SJCRH30 (cell line): Measurements from ENCODE around the gene HAGH. TPM values are rescaled to one million over a fixed set of nuclear protein-coding genes. Genes with fewer than 3 reads are reported as not detected.

Experiments
- DNase-seq, 2 experiments: peaks; one replicate each; pipeline ENCODE4 v3.0.0-alpha.2; 2015 to 2020
- H3K27ac ChIP-seq: fragments of 250-450 bp; sonication (Bioruptor Pico); 2 replicates; pipeline ENCODE4 v1.5.1; 2020; ENCODE audit warnings: mild to moderate bottlenecking, moderate library complexity
- H3K27me3 ChIP-seq: fragments of 250-450 bp; sonication (Bioruptor Pico); 2 replicates; pipeline ENCODE4 v1.5.1; 2020; ENCODE audit warnings: mild to moderate bottlenecking, moderate library complexity
- H3K36me3 ChIP-seq: fragments of 250-450 bp; sonication (Bioruptor Pico); 2 replicates; pipeline ENCODE4 v1.5.1; 2020; ENCODE audit warnings: mild to moderate bottlenecking, moderate library complexity
- H3K4me1 ChIP-seq: fragments of 250-450 bp; sonication (Bioruptor Pico); 2 replicates; pipeline ENCODE4 v1.5.1; 2020; ENCODE audit warnings: mild to moderate bottlenecking, moderate library complexity
- H3K4me3 ChIP-seq: fragments of 250-450 bp; sonication (Bioruptor Pico); 2 replicates; pipeline ENCODE4 v1.5.1; 2020; ENCODE audit warnings: mild to moderate bottlenecking, moderate library complexity
- H3K9me3 ChIP-seq: fragments of 250-450 bp; sonication (Bioruptor Pico); replicated peaks from 2 replicates; pipeline ENCODE4 v1.5.1; 2020; ENCODE audit warnings: mild to moderate bottlenecking, moderate library complexity
- total RNA-seq: library from RNA; depleted of rRNA; stranded (reverse); fragments of >200 nt; shearing (Covaris generic); gene quantifications from 2 replicates; pipeline ENCODE4 v1.2.3, GENCODE V29; 2014

The HAGH gene
- total RNA-seq, 1 experiment from 2014 or later, result 14.6 TPM

DNA sequence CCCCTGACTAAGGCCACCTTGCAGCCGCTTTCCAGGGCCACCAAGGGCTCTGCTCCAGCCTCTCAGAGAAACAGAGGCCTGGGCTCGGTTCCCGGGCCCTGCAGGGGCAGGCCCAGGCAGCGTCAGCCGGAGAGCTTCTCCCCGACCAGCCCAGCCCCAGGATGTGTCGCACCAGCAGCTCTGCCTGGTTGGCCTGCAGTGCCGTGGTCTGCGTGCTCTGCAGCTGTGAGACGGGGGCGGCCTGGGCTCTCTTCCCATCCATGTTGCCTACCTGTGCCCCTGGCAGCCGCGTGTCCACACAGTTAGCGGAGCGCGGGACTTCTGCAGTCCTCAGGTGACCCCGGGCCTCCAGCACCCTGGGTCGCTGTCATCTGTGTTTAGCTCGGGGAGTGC is 37.9 kb downstream of the HAGH start:
- Histone ChIP-seq H3K27me3 (no peaks in the 10 kb centered on the region), H3K4me3 (no peak overlapping the region), H3K27ac (no peak overlapping the region), H3K9me3 (no peaks in the 10 kb centered on the region), H3K36me3 (peaks cover 3% of the 10 kb centered on the region), H3K4me1 (no peaks in the 10 kb centered on the region)
- peak in 1 of 2 experiments; percentile 1 for DNase-seq

DNA sequence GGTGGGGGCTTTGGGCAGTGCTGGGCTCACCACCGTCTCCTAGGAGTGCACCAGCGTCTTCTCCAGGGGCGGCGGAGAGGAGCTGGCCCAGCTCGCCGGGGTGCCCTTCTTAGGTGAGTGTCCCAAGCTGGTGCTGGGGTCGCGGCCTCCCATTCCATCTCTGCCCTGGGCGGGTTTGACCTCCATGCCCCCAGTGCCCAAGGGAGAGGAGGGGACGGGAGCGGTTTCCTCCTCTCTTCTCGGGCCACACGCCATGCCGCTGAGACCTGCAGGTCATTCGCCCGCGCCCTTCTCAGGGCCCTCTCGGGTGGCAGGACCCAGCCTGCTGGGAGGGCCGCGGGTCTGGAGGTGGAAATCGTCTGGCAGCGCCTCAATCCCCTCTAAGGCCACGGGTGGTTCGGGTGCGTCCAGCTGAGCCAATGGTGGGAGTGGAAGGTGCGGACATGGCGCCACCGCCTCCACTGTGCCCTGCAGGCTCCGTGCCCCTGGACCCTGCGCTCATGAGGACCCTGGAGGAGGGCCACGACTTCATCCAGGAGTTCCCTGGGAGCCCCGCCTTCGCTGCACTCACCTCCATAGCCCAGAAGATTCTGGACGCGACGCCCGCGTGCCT is 38.4 kb downstream of the HAGH start:
- H3K27ac ChIP-seq, result no peak overlapping the region
- H3K4me1 ChIP-seq, result no peaks in the 10 kb centered on the region
- H3K36me3 ChIP-seq, result peaks cover 3% of the 10 kb centered on the region
- H3K4me3 ChIP-seq, result no peak overlapping the region
- H3K9me3 ChIP-seq, result no peaks in the 10 kb centered on the region
- H3K27me3 ChIP-seq, result no peaks in the 10 kb centered on the region
- DNase-seq, result peak in 1 of 2 experiments; percentile 1

DNA sequence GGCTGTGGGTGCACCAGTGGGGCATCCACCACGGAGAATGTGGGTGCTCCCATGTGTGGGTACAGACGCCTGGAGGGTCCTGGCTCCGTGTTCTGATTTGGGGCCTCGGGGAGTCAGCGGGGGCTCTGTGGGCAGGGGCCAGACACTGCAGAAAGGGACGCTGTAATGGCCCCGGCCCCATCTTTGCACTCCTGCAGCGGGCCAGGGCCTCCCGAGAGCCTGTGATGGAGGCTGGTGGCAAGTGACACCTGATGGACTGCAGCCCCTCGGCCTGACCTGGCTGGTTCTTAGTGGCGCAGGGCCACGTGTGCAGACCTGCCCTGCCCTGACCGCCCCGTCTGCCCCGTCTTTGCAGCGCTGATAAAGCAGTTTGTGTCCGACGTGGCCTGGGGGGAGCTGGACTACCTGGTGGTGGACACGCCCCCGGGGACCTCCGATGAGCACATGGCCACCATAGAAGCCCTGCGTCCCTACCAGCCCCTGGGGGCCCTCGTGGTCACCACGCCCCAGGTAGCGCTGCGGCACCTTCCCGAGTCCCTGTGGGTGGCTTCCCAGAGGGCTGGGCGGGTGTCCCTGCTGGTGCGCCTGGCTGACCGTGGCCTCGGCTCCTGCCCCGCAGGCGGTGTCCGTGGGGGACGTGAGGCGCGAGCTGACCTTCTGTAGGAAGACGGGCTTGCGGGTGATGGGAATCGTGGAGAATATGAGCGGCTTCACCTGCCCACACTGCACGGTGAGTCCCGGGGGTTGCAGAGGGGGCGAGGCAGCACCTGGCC is 39.1 kb downstream of the HAGH start:
- Histone ChIP-seq H3K4me1 (no peaks in the 10 kb centered on the region), H3K27ac (no peak overlapping the region), H3K4me3 (no peak overlapping the region), H3K36me3 (peaks cover 3% of the 10 kb centered on the region), H3K9me3 (no peaks in the 10 kb centered on the region), H3K27me3 (no peaks in the 10 kb centered on the region)
- peak in 1 of 2 experiments; percentile 2 for DNase-seq

DNA sequence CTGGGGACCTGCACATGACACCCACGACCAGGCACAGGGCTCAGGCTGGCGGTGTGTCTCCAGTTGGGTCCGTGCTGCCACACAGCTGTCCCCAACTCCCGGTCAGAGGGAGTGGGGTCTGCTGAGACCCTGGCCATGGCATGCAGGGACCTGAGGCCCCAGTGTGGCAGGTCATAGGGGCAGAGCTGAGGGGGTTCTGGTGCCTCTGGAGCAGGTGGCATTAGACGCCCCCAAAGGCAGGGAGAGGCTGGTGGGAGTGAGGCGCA is 39.6 kb downstream of the HAGH start:
- DNase-seq, result no peak
- no peaks in the 10 kb centered on the region for H3K27me3 ChIP-seq
- H3K4me1 ChIP-seq, result no peaks in the 10 kb centered on the region
- no peak overlapping the region for H3K4me3 ChIP-seq
- H3K36me3 ChIP-seq, result peaks cover 3% of the 10 kb centered on the region
- H3K9me3 ChIP-seq, result no peaks in the 10 kb centered on the region
- no peak overlapping the region for H3K27ac ChIP-seq

DNA sequence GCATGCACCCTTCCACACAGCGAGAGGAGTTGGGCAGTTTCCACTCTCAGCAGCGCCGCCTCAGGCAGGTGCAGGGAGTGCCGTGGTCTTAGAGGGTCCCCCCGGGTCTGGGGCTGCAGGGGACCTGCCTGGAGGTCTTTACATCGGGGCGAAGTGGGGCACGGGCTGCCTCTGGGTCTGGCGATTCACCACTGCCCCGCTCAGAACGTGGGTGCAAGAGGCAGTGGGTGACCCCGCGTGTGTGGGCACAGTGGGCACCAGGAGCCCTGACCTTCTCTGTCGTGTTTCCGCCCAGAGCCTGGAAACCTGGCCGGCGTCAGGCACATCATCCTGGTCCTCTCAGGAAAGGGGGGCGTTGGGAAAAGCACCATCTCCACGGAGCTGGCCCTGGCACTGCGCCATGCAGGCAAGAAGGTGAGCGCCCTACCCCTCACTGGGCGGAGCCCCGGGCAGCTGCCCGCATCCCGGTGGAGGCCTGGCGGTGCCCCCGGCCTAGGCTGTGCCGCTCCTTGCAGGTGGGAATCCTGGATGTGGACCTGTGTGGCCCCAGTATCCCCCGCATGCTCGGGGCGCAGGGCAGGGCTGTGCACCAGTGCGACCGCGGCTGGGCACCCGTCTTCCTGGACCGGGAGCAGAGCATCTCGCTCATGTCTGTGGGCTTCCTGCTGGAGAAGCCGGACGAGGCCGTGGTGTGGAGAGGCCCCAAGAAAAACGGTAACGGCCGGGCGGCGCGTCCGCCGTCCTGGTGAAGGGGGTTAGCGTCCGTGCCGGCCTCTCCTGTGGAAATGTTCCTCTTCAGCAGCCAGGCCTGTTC is 40.2 kb downstream of the HAGH start:
- Histone ChIP-seq H3K9me3 (no peaks in the 10 kb centered on the region), H3K4me3 (no peak overlapping the region), H3K27ac (no peak overlapping the region), H3K27me3 (no peaks in the 10 kb centered on the region), H3K36me3 (peaks cover 3% of the 10 kb centered on the region), H3K4me1 (no peaks in the 10 kb centered on the region)
- peak in 1 of 2 experiments; percentile 1 for DNase-seq

DNA sequence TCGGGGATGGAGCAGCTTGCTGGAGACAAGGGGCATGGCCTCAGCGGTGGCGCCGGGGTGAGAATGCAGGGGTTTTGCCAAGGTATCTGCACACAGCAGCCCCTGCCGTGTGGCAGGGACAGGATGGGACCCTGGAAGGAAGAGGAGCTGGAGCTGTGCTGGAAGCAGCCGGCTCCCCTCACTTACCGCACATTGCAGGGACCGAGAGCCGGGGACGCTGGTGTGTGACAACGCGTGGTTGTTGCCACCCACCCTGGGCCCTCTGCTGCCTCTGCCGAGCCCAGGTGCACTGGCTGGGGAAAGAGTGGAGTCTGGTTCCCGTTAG is 40.8 kb downstream of the HAGH start:
- no peak for DNase-seq
- no peaks in the 10 kb centered on the region for H3K4me1 ChIP-seq
- H3K36me3 ChIP-seq, result peaks cover 3% of the 10 kb centered on the region
- H3K9me3 ChIP-seq, result no peaks in the 10 kb centered on the region
- no peak overlapping the region for H3K4me3 ChIP-seq
- H3K27ac ChIP-seq, result no peak overlapping the region
- no peaks in the 10 kb centered on the region for H3K27me3 ChIP-seq

DNA sequence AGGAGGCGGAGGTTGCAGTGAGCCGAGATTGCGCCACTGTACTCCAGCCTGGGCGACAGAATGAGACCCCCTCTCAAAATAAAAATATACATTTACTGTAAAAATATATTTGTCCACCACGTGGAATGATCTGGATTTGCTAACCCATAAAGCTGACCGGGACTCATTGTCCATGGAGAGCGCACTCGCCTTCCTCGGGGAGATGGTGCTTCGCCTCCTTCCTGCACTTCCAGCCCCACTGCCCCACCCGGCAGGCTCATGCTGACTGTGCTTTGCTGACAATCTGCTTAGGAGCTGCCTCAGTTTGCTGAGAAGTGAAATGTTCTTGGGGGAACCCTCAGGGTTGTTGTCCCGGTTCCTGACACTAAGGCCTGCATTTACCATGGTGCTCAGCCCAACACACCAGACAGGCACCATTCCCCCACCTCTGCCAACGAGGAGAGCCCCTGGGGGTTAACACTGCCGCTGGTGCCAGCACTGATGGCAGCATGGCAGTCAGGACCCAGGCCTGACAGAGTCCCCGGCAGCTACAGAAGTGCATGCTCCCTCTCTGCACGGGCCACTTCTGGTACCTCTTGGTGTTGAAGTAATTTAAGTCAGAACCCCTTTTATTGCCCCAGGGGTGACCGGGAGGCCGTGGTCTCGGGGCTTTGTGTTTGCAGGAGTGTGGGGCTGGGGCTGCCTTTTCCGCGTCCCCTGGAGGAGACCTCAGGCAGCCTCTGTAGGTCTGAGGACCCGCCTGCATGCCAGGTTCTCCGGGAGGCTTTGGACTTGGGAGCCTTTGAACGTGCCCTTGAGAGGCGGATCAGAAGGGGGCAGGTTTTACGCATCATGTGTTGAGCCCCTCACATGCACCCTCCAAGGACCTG is 41.4 kb downstream of the HAGH start:
- no peaks in the 10 kb centered on the region for H3K9me3 ChIP-seq
- no peak overlapping the region for H3K4me3 ChIP-seq
- H3K27ac ChIP-seq, result no peak overlapping the region
- DNase-seq, result no peak
- H3K36me3 ChIP-seq, result peaks cover 3% of the 10 kb centered on the region
- no peaks in the 10 kb centered on the region for H3K4me1 ChIP-seq
- H3K27me3 ChIP-seq, result no peaks in the 10 kb centered on the region

DNA sequence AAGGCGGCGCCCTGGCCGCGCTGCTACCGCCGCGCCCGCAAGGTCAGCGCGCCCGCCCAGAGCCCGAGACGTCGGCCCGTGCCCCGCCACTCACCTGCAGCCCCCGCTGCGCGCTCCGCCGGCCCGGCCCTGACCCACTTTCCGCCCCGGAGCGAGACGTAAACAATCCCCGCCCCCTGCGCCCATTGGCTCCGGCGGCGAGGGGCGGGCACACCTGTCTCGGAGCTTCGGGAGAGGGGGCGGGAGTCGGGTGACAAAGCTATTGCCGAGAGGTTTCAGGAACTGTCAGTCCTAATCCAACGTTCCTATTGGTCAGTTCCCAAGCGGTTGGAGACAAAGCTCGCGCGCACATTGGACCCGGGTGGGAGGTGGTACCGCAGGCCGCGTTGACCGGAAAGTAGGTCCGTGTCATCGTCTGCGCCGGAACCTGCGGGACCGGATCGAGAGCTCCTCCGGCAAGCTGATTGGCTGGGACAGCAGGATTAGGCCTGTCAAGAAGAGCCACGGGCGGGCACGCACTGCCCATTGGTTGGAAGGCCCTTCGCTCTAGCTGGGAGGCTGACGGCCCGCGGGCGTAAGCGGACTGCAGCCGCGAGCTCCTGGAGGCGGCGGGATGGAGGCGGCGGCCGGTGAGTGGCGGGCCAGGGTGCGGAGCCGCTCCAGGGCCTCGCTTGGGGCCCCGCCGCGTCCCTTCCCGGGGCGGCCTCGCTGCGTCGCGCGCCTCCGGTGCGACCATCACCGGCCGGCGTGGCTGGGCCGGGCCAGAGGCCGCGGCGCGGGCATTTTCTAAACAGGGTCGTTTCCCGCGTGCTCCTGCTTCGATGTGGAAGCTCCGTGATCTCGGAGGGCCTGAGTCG is 44.0 kb downstream of the HAGH start, which contains the start of the genes NUBP2 and SPSB3:
NUBP2 (plus strand) TSS at position 553 of the 857 bp plus-strand sequence; CDS start at position 614, 61 bp downstream.
SPSB3 (minus strand) TSS at position 164 of the 857 bp plus-strand sequence. CDS start 1,088 bp downstream, outside the sequence.
- peak within 1 kb of the TSS; percentile 29 for H3K27ac ChIP-seq
- H3K9me3 ChIP-seq, result no peaks in the 10 kb centered on the region
- H3K4me1 ChIP-seq, result no peaks in the 10 kb centered on the region
- H3K27me3 ChIP-seq, result no peaks in the 10 kb centered on the region
- no peaks in the 10 kb centered on the region; the same call in none of the 2 replicates for H3K36me3 ChIP-seq
- peak; percentile 99 for DNase-seq
- H3K4me3 ChIP-seq, result peak within 1 kb of the TSS; percentile 89

DNA sequence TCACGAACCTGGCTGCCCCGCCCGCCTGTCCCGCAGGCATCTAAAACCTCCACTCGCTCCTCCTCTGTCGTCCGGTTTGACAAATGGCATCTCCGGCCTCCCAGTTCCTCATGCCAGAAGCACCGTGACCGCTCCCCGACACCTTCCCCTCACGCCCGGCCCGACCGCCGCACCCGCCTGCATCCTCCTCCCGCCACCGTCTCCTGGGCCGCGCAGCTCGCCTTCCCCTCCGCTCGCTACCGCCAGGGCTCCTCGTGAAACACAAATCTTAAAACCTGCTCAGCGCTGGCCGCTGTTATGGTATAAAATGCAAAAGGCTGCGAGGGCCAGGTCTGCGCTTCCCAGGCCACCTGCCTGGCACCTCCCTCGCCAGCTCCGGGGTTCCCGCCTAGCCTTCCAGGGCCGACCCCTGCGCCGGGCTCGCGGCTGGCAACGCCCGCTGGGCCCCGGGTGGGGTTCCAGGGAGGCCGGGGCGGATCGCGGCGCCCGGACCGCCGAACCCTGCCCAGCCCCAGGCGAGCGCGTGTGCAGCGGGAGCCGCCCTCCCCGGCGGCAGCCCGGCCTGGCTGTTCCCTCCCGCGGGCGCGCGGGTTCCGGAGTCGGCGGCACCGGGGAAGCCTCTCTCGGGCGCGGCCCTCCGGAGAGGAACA is 44.7 kb downstream of the HAGH start:
- Histone ChIP-seq H3K36me3 (no peaks in the 10 kb centered on the region; the same call in none of the 2 replicates), H3K9me3 (no peaks in the 10 kb centered on the region), H3K4me3 (peak overlapping the region; percentile 89), H3K4me1 (no peaks in the 10 kb centered on the region), H3K27ac (no peak overlapping the region), H3K27me3 (no peaks in the 10 kb centered on the region)
- DNase-seq, result no peak

DNA sequence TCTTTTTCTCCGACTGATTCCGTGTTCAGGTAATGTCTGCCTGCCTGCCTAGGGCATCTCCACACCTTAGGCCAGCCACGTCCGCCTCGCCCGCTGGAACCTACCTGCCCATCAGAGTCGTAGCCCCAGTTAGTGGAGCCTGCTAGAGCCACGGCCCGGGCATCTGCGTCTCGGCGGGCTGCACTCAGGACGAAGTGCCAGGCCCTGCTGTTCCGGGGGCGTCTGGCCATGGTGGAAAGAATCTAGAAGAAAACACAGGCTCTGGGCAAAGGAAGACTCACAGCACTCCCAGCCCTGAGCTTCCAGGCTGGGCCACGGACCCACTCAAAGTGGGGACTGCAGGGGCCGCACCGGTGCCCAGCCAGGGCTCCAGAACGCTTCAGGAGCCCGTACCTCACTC is 45.4 kb downstream of the HAGH start:
- Histone ChIP-seq H3K36me3 (no peaks in the 10 kb centered on the region; the same call in 1 of the 2 replicates), H3K4me1 (no peaks in the 10 kb centered on the region), H3K27me3 (no peaks in the 10 kb centered on the region), H3K9me3 (no peaks in the 10 kb centered on the region), H3K4me3 (peak overlapping the region; percentile 89; the same call in 1 of the 2 replicates), H3K27ac (no peak overlapping the region)
- no peak for DNase-seq

DNA sequence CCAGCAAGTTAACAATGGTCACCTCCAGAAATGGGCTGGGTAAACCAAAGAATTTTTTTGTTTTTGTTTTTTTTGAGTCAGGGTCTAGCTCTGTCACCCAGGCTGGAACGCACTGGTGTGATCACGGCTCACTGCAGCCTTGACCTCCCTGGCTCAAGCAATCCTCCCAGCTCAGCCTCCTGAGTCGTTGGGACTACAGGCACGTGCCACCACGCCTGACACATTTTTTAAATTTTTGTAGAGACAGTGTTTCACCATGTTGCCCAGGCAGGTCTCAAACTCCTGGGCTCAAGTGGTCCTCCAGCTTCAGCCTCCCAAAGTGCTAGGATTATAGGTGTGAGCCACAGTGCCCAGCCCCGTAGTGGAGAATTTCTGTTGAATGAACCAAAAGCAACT is 46.0 kb downstream of the HAGH start:
- no peaks in the 10 kb centered on the region for H3K9me3 ChIP-seq
- no peak overlapping the region for H3K27ac ChIP-seq
- H3K27me3 ChIP-seq, result no peaks in the 10 kb centered on the region
- no peaks in the 10 kb centered on the region for H3K4me1 ChIP-seq
- no peak for DNase-seq
- no peak overlapping the region for H3K4me3 ChIP-seq
- no peaks in the 10 kb centered on the region for H3K36me3 ChIP-seq

DNA sequence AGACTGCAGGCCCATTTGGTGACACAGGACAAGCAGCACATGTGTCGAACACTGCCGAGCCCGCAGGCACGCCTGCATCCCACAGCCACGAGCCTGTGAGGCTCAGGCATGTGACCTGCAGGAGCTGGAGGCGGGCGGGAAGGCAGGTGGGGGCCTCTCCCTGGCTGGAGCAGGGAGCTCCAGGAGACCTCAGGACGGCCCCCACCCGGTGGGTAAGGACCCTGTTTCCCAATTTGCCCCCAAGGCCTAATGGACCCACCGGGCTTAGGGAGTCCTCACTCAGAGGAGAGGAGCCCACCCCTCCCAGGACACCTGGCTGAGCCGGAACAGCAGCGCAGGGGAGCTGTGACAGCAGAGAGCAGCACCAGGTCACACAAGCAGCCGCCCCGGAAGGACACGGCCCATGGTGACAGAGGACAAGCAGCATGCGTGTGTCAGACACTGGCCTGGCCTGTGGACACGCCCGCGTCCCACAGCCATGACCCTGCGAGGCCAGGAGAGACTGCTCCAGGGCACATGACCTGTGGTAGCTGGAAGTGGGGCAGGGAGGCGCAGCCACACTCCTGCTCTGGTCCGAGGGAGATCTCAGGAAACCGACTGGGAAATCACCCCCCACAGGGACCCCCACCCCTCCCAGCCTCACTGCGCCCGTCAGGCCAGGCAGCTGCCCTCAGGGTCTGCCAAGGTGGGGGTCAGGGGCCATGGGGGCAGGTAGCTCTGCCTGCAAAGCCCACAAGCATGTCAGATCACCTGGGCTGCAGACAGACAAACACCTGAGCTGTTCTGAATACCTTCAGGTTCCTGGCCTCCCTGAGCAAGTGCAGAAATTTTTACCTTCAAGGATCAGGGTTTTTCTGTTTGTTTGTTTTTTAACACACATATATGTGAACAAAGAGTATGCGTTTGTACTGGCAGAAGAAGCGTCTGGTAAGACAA is 46.6 kb downstream of the HAGH start:
- H3K4me1 ChIP-seq, result no peaks in the 10 kb centered on the region
- H3K4me3 ChIP-seq, result no peak overlapping the region
- no peaks in the 10 kb centered on the region for H3K36me3 ChIP-seq
- no peak for DNase-seq
- H3K27me3 ChIP-seq, result no peaks in the 10 kb centered on the region
- H3K27ac ChIP-seq, result no peak overlapping the region
- no peaks in the 10 kb centered on the region for H3K9me3 ChIP-seq
